Ishikawa (cell line): ENCODE measurements around the gene HS3ST6.

Experiments used
- CREB1 ChIP-seq: IDR thresholded peaks from 2 replicates; pipeline ENCODE4 v1.6.1; 2012; ENCODE audit warnings: low read depth
- TAF1 ChIP-seq: IDR thresholded peaks from 2 replicates; pipeline ENCODE4 v1.6.1; 2012; ENCODE audit warnings: low read depth, mild to moderate bottlenecking
- YY1 ChIP-seq: IDR thresholded peaks from 2 replicates; pipeline ENCODE4 v1.6.1; 2012; ENCODE audit warnings: low read depth
- TF ChIP-seq, protein P1 (sequence below): IDR thresholded peaks from 2 replicates; pipeline ENCODE4 v1.6.1; 2012; ENCODE audit warnings: low read depth, mild to moderate bottlenecking

DNA sequence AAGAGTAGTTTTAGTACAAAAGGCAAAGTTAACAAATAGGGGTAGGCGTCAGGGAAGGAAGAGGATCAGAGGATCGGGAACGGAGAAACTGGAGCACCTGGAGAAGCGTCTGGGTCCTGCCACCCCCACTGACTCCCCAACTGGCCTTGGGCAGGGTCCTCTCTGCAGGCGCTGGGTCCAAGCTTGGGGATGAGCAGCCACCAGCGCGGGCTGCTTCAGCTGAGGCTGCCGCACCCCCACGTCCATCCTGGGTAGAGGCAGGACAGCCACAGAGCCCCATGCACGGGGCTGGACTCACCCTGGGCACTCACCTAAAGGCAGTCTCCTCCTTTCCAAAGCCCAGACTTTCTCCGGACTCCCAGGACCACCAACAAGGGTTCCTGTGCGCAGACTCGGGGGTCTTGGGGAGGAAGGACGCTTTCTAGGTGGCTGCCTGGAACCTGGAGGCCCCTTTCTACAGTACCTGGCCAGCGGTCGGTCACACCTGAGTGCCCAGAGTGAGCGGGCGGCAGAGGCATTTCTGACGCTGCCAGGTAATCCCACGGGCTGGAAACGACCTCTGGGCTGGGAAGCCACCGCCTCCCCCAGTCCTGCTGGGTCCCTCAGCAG is 1.1 kb downstream of the HS3ST6 start:
- TF ChIP-seq TAF1 (no peak), YY1 (no peak), CREB1 (no peak)
- TF ChIP-seq, protein P1, sequence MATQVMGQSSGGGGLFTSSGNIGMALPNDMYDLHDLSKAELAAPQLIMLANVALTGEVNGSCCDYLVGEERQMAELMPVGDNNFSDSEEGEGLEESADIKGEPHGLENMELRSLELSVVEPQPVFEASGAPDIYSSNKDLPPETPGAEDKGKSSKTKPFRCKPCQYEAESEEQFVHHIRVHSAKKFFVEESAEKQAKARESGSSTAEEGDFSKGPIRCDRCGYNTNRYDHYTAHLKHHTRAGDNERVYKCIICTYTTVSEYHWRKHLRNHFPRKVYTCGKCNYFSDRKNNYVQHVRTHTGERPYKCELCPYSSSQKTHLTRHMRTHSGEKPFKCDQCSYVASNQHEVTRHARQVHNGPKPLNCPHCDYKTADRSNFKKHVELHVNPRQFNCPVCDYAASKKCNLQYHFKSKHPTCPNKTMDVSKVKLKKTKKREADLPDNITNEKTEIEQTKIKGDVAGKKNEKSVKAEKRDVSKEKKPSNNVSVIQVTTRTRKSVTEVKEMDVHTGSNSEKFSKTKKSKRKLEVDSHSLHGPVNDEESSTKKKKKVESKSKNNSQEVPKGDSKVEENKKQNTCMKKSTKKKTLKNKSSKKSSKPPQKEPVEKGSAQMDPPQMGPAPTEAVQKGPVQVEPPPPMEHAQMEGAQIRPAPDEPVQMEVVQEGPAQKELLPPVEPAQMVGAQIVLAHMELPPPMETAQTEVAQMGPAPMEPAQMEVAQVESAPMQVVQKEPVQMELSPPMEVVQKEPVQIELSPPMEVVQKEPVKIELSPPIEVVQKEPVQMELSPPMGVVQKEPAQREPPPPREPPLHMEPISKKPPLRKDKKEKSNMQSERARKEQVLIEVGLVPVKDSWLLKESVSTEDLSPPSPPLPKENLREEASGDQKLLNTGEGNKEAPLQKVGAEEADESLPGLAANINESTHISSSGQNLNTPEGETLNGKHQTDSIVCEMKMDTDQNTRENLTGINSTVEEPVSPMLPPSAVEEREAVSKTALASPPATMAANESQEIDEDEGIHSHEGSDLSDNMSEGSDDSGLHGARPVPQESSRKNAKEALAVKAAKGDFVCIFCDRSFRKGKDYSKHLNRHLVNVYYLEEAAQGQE: no peak
